ENCODE data around the gene TRPM3.

Gene TRPM3

GRCh38 chr9:70962761-70963440 lies 158.5 kb downstream of the TRPM3 start:
- Histone ChIP-seq H3K27me3 (ENCODE audit: insufficient read depth, poor library complexity, severe bottlenecking) (no peaks in the 10 kb centered on the region), H3K27ac (replicated peaks) (no peak overlapping the region), H3K4me3 (replicated peaks; ENCODE audit: insufficient read depth, low read length) (no peak overlapping the region)
- DNase-seq (ENCODE audit: low read depth in 1 of 2, low spot score in 1 of 2) = no peak
- no peak for TF ChIP-seq GABPA (IDR thresholded peaks at IDR 0.05; ENCODE audit: low read depth)
- no peak for TF ChIP-seq SPI1 (IDR thresholded peaks at IDR 0.05; ENCODE audit: borderline replicate concordance, low read depth)
- TF ChIP-seq CTCF (IDR thresholded peaks at IDR 0.05; ENCODE audit: insufficient read depth, low read length) = no peak

GRCh38 chr9:70959366-70959765 lies 162.1 kb downstream of the TRPM3 start:
- Histone ChIP-seq H3K27me3 (ENCODE audit: insufficient read depth, poor library complexity, severe bottlenecking) (no peaks in the 10 kb centered on the region), H3K27ac (replicated peaks) (no peak overlapping the region), H3K4me3 (replicated peaks; ENCODE audit: insufficient read depth, low read length) (no peak overlapping the region)
- no peak for TF ChIP-seq GABPA (IDR thresholded peaks at IDR 0.05; ENCODE audit: low read depth)
- no peak for DNase-seq (ENCODE audit: low read depth in 1 of 2, low spot score in 1 of 2)

- DNase-seq (ENCODE audit: low read depth in 1 of 2, low spot score in 1 of 2) = no peak
- no peak for TF ChIP-seq SPI1 (IDR thresholded peaks at IDR 0.05; ENCODE audit: borderline replicate concordance, low read depth)
- no peak for TF ChIP-seq GABPA (IDR thresholded peaks at IDR 0.05; ENCODE audit: low read depth)
- TF ChIP-seq POLR2AphosphoS5 (IDR thresholded peaks at IDR 0.05; ENCODE audit: low read depth) = no peak
- no peak for TF ChIP-seq CTCF (IDR thresholded peaks at IDR 0.05; ENCODE audit: insufficient read depth, low read length)
- TF ChIP-seq REST (IDR thresholded peaks at IDR 0.05; ENCODE audit: insufficient replicate concordance, low read depth) = no peak
- Histone ChIP-seq H3K27ac (replicated peaks) (no peak overlapping the region), H3K4me3 (replicated peaks; ENCODE audit: insufficient read depth, low read length) (no peak overlapping the region), H3K27me3 (ENCODE audit: insufficient read depth, poor library complexity, severe bottlenecking) (no peaks in the 10 kb centered on the region)
Observed at GRCh38 chr9:70954596-70955143, 166.8 kb downstream of the TRPM3 start.

GRCh38 chr9:70954126-70954525 lies 167.3 kb downstream of the TRPM3 start:
- H3K4me3 ChIP-seq (replicated peaks; ENCODE audit: insufficient read depth, low read length) = no peak overlapping the region
- H3K27me3 ChIP-seq (ENCODE audit: insufficient read depth, poor library complexity, severe bottlenecking) = no peaks in the 10 kb centered on the region
- no peak for DNase-seq (ENCODE audit: low read depth in 1 of 2, low spot score in 1 of 2)
- no peak overlapping the region for H3K27ac ChIP-seq (replicated peaks)
- no peak for TF ChIP-seq REST (IDR thresholded peaks at IDR 0.05; ENCODE audit: insufficient replicate concordance, low read depth)
- TF ChIP-seq POLR2AphosphoS5 (IDR thresholded peaks at IDR 0.05; ENCODE audit: low read depth) = no peak
- no peak for TF ChIP-seq SPI1 (IDR thresholded peaks at IDR 0.05; ENCODE audit: borderline replicate concordance, low read depth)
- no peak for TF ChIP-seq GABPA (IDR thresholded peaks at IDR 0.05; ENCODE audit: low read depth)
- TF ChIP-seq CTCF (IDR thresholded peaks at IDR 0.05; ENCODE audit: insufficient read depth, low read length) = no peak
